Suprapubic skin (tissue), 4 donors: ENCODE data around the gene FTH1. TPM values are rescaled to one million over a fixed set of nuclear protein-coding genes. Genes with fewer than 3 reads are reported as not detected.

Experiments
- DNase-seq, 2 donors: peaks; one replicate each; pipeline ENCODE4 v3.0.0-alpha.2; 2019; ENCODE audit warnings: low spot score in 2 of 2
- H3K27ac ChIP-seq: fragments of 200-600 bp; sonication (generic); one replicate; pipeline ENCODE4 v1.5.1; 2019
- H3K27me3 ChIP-seq: fragments of 200-600 bp; sonication (generic); one replicate; pipeline ENCODE4 v1.5.1; 2019
- H3K36me3 ChIP-seq: fragments of 200-600 bp; sonication (generic); one replicate; pipeline ENCODE4 v1.5.1; 2019
- H3K4me1 ChIP-seq: fragments of 200-600 bp; sonication (generic); one replicate; pipeline ENCODE4 v1.5.1; 2019
- H3K4me3 ChIP-seq: fragments of 200-600 bp; sonication (generic); one replicate; pipeline ENCODE4 v1.5.1; 2019; ENCODE audit warnings: mild to moderate bottlenecking
- H3K9me3 ChIP-seq: fragments of 200-600 bp; sonication (generic); one replicate; pipeline ENCODE4 v1.5.1; 2019
- CTCF ChIP-seq, 2 donors: fragments of 200-600 bp in 1 of 2; fragments of 450-650 bp in 1 of 2; sonication (generic) in 1 of 2; IDR thresholded peaks; one replicate each; pipeline ENCODE4 v1.5.1; 2016 to 2019; ENCODE audit warnings: antibody characterized with exemption in 2 of 2, mild to moderate bottlenecking in 1 of 2, moderate library complexity in 1 of 2
- EP300 ChIP-seq: sonication (generic); formaldehyde crosslinking; IDR thresholded peaks from one replicate; pipeline ENCODE4 v1.6.1; 2017; ENCODE audit warnings: antibody characterized with exemption
- POLR2A ChIP-seq, 2 donors: fragments of 450-650 bp; IDR thresholded peaks; one replicate each; pipeline ENCODE4 v1.6.1; 2017; ENCODE audit warnings: antibody characterized with exemption in 2 of 2, mild to moderate bottlenecking in 2 of 2, moderate library complexity in 2 of 2
- POLR2AphosphoS5 ChIP-seq, 3 donors: sonication (generic); formaldehyde crosslinking; IDR thresholded peaks; one replicate each; pipeline ENCODE4 v1.6.1; 2017; ENCODE audit warnings: antibody characterized with exemption in 3 of 3
- WGBS: methylation state at CpG from one replicate; pipeline ENCODE4 v1.1.5; 2018; 5-methylcytosine and 5-hydroxymethylcytosine counted together
- total RNA-seq, 4 donors: library from RNA; depleted of rRNA; stranded (reverse); fragments of >200 nt; gene quantifications; one replicate each; pipeline ENCODE4 v1.1.0, GENCODE V29; 2016

The FTH1 gene
- total RNA-seq, 4 donors from 2014 or later = 578 to 1,480 (median 967) TPM

GRCh38 chr11:61994981-61995380 lies 27.5 kb upstream of the FTH1 start:
- Histone ChIP-seq H3K4me3 (no peak overlapping the region), H3K4me1 (no peaks in the 10 kb centered on the region), H3K27me3 (no peaks in the 10 kb centered on the region), H3K9me3 (peaks cover 4% of the 10 kb centered on the region), H3K27ac (no peak overlapping the region), H3K36me3 (no peaks in the 10 kb centered on the region)
- TF ChIP-seq CTCF (IDR thresholded peaks at IDR 0.05) = no peak
- no peak for TF ChIP-seq POLR2A (IDR thresholded peaks at IDR 0.05)
- TF ChIP-seq EP300 = no peak
- no peak for TF ChIP-seq POLR2AphosphoS5 (IDR thresholded peaks at IDR 0.05)
- DNase-seq = no peak
- 83% methylated on average over 3 of the region's 3 CpGs for WGBS

GRCh38 chr11:61985869-61986268 lies 18.4 kb upstream of the FTH1 start:
- H3K27ac ChIP-seq = no peak overlapping the region
- no peak for DNase-seq

GRCh38 chr11:61983419-61983818 lies 16.0 kb upstream of the FTH1 start:
- H3K27me3 ChIP-seq = no peaks in the 10 kb centered on the region
- peaks cover 12% of the 10 kb centered on the region for H3K4me1 ChIP-seq
- 100% methylated on average over 1 of the region's 1 CpG for WGBS
- no peak overlapping the region for H3K4me3 ChIP-seq
- no peaks in the 10 kb centered on the region for H3K9me3 ChIP-seq
- H3K36me3 ChIP-seq = no peaks in the 10 kb centered on the region
- no peak overlapping the region for H3K27ac ChIP-seq
- TF ChIP-seq POLR2AphosphoS5 (IDR thresholded peaks at IDR 0.05) = no peak
- no peak for TF ChIP-seq POLR2A (IDR thresholded peaks at IDR 0.05)
- no peak for TF ChIP-seq EP300
- TF ChIP-seq CTCF (IDR thresholded peaks at IDR 0.05) = no peak
- no peak for DNase-seq

More at GRCh38 chr11:61985869-61986268, 18.4 kb upstream of the FTH1 start:
- no peak for TF ChIP-seq EP300
- no peak for TF ChIP-seq CTCF (IDR thresholded peaks at IDR 0.05)
- TF ChIP-seq POLR2A (IDR thresholded peaks at IDR 0.05) = no peak
- no peak for TF ChIP-seq POLR2AphosphoS5 (IDR thresholded peaks at IDR 0.05)
- 90% methylated on average over 5 of the region's 5 CpGs for WGBS
- no peaks in the 10 kb centered on the region for H3K27me3 ChIP-seq
- no peaks in the 10 kb centered on the region for H3K36me3 ChIP-seq
- peaks cover 1% of the 10 kb centered on the region for H3K4me1 ChIP-seq
- no peaks in the 10 kb centered on the region for H3K9me3 ChIP-seq
- H3K4me3 ChIP-seq = no peak overlapping the region

DNA sequence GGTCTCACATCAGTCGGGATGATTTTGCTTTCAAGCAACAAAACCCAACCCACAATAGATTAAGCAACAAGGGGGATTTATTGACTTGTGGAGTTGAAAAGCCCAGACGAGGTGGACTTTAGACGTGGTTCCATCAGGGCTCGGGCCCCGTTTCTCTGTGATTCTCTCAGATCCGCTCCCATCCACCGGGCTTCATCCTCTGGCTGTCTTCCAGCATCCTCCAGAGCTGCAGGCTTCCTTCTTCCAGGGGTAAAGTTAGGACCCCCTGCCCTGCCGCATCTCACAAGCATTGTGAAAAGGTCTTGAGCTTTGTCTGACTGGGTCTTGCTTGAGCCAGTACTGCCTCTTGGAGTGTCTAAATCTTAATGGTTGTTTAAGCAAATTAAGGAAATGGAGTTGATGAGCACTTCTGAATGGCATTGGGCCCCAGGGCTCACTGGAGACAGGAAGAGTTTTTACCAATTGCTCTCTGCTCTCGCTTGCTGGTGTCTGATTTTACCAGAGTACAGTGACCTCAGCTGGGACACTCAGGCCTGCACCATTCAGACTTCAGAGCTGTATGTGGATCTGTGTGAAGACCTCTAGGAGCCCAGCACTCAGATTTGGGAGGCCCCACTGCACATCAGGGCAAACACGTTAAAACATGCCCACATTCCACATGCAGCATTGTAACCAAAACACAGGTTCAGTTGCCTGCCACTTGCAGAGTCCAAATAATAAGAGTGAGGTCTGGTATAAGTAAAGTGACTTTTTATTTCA lies 13.5 kb upstream of the FTH1 start:
- Histone ChIP-seq H3K9me3 (no peaks in the 10 kb centered on the region), H3K4me1 (peaks cover 23% of the 10 kb centered on the region), H3K4me3 (no peak overlapping the region), H3K27me3 (no peaks in the 10 kb centered on the region), H3K36me3 (no peaks in the 10 kb centered on the region), H3K27ac (no peak overlapping the region)
- WGBS = 80% methylated on average over 10 of the region's 10 CpGs
- no peak for TF ChIP-seq POLR2AphosphoS5 (IDR thresholded peaks at IDR 0.05)
- no peak for TF ChIP-seq CTCF (IDR thresholded peaks at IDR 0.05)
- no peak for TF ChIP-seq POLR2A (IDR thresholded peaks at IDR 0.05)
- TF ChIP-seq EP300 = no peak
- peak; percentile 49 to 53 for DNase-seq

GRCh38 chr11:61978703-61979661 lies 11.5 kb upstream of the FTH1 start:
- TF ChIP-seq POLR2AphosphoS5 (IDR thresholded peaks at IDR 0.05) = no peak
- TF ChIP-seq EP300 = no peak
- no peak for TF ChIP-seq CTCF (IDR thresholded peaks at IDR 0.05)
- TF ChIP-seq POLR2A (IDR thresholded peaks at IDR 0.05) = no peak
- Histone ChIP-seq H3K9me3 (no peaks in the 10 kb centered on the region), H3K36me3 (no peaks in the 10 kb centered on the region), H3K27me3 (no peaks in the 10 kb centered on the region), H3K4me3 (no peak overlapping the region), H3K27ac (no peak overlapping the region), H3K4me1 (peaks cover 41% of the 10 kb centered on the region)
- peak in 1 of 2 donors; percentile 35 for DNase-seq
- WGBS = 71% methylated on average over 16 of the region's 17 CpGs
